ENCODE data around the gene KCNH4. TPM values are rescaled to one million over a fixed set of nuclear protein-coding genes. Genes with fewer than 3 reads are reported as not detected.

The KCNH4 gene
- total and polyA plus RNA-seq, 9 of the 15 experiments (the other 6 are each of a cell fraction or from before 2014, with no cell fraction given) = 0.10 to 1.8 (median 0.50) TPM

DNA sequence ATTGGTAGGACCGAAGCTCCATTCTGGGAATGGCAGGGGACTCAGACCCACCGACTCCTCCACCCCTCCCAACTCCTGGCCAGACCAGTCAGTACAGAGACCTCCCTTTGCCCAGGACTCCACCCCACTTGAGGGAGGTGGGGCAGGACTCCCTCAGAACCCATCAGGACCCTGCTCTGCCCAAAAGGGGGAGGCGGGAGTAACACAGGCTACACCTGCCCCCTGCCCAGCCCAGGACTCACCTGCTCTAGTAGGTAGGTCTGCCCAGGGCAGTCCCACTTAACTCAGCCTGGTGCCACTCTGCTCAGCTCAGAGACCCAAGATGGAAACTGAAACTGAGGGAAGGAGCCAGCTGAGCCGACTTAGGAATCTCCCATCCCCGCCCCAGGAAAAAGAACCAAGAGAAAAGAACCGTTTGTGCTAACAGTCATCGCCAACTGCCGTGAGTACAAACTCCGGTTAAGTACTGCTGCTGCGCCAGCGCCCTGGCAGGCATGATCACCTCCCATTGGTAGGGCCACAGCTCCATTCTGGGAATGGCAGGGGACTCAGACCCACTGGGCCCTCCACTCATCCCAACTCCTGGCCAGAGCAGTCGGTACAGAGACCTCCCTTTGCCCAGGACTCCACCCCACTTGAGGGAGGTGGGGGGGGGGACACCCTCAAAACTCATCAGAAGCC is 68.9 kb downstream of the KCNH4 start:
- Histone ChIP-seq H3K9me1 (ENCODE audit: control insufficient read depth, insufficient read depth, low read length) (no peaks in the 10 kb centered on the region), H3K27me3 (ENCODE audit: control insufficient read depth in 2 of 2, insufficient read depth in 2 of 2, low read length in 2 of 2) (no peaks in the 10 kb centered on the region), H3K4me2 (ENCODE audit: insufficient read depth, low read length) (peak overlapping the region; percentile 69), H3K4me1 (replicated peaks in 1 of 2; ENCODE audit: control insufficient read depth in 2 of 2, insufficient read depth in 2 of 2, low read length in 2 of 2) (peaks cover 12 to 58% of the 10 kb centered on the region in 2 experiments; a peak in 4 of 5 replicates), H3K79me2 (ENCODE audit: control insufficient read depth, insufficient read depth, low read length) (no peaks in the 10 kb centered on the region), H3K4me3 (no peak overlapping the region), H3K9ac (ENCODE audit: insufficient read depth in 1 of 2, low read depth in 2 of 2, low read length in 2 of 2) (peak overlapping the region; percentile 27 to 88; a peak in 3 of 4 replicates), H4K20me1 (replicated peaks; ENCODE audit: control insufficient read depth, insufficient read depth, low read length) (no peaks in the 10 kb centered on the region), H2AFZ (ENCODE audit: low read depth, low read length) (peak overlapping the region; percentile 64; the same call in 1 of the 2 replicates), H3K9me3 (replicated peaks; ENCODE audit: control insufficient read depth, insufficient read depth, low read depth, low read length) (no peaks in the 10 kb centered on the region), H3K27ac (ENCODE audit: extremely low read depth, low read depth, low read length) (0 out of 3 replicates have a peak overlapping the region, but pooled peaks have one; percentile 27), H3K36me3 (ENCODE audit: control insufficient read depth, insufficient read depth, low read length) (peaks cover 34% of the 10 kb centered on the region; the same call in 2 of the 3 replicates)
- in situ Hi-C loops (cut with MboI) (loop anchor here (5.0 to 25.0 kb wide), 3 partner anchors 85 to 375 kb away; partner anchors contain the start of gene HAP1), intact Hi-C loops (cut with micrococcal nuclease) (no loop called here)
- no TSS peak for BruUV-seq (replicated peaks)
- POLR2A ChIA-PET = interaction anchor here (0.9 to 2.0 kb wide), 3 partner anchors 8 to 147 kb away, joined by 3 to 6 read pairs (median 3); partner anchors contain the start of genes DNAJC7 and KAT2A
- FAIRE-seq = no peak
- peak; percentile 7 for ATAC-seq
- CTCF ChIA-PET (ENCODE audit: low intra/inter-chr PET ratio) = interaction anchor here (1.2 to 1.5 kb wide), 2 partner anchors 45 to 88 kb away, joined by 3 to 4 read pairs; no protein-coding TSS in a partner anchor
- no peak for DNase-seq (ENCODE audit: extremely low read depth in 1 of 4, low spot score in 3 of 4)
- TF ChIP-seq, protein P1, sequence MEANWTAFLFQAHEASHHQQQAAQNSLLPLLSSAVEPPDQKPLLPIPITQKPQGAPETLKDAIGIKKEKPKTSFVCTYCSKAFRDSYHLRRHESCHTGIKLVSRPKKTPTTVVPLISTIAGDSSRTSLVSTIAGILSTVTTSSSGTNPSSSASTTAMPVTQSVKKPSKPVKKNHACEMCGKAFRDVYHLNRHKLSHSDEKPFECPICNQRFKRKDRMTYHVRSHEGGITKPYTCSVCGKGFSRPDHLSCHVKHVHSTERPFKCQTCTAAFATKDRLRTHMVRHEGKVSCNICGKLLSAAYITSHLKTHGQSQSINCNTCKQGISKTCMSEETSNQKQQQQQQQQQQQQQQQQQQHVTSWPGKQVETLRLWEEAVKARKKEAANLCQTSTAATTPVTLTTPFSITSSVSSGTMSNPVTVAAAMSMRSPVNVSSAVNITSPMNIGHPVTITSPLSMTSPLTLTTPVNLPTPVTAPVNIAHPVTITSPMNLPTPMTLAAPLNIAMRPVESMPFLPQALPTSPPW (CRISPR knock-in tag; IDR thresholded peaks at IDR 0.05) = peak; percentile 76
- 0 out of 2 replicates have a peak, but pooled peaks have one; percentile 15 for TF ChIP-seq POLR2G (IDR thresholded peaks at IDR 0.05; ENCODE audit: low read depth, low read length)
- no peak for TF ChIP-seq ZBTB8A (IDR thresholded peaks at IDR 0.05; ENCODE audit: partially characterized antibody)
- TF ChIP-seq, protein P2, sequence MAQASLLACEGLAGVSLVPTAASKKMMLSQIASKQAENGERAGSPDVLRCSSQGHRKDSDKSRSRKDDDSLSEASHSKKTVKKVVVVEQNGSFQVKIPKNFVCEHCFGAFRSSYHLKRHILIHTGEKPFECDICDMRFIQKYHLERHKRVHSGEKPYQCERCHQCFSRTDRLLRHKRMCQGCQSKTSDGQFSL (CRISPR knock-in tag; IDR thresholded peaks at IDR 0.05) = no peak
- TF ChIP-seq, protein P2 (tag; IDR thresholded peaks at IDR 0.05) = 0 out of 4 replicates have a peak, but pooled peaks of 1 of the 2 experiments have one; percentile 52
- 46% methylated on average over 10 of the region's 12 CpGs for WGBS (ENCODE audit: insufficient coverage, low coverage, missing lambda C conversion rate)

Data from K562 (cell line).